Retinal pigment epithelial cell (primary cell): Measurements from ENCODE around the gene AKR1B15.
"Not testable (repeated sequence)": the region's sequence is repeated elsewhere in the genome, so short reads cannot be mapped to it uniquely, and the experiment has no call there.

Experiments used
- DNase-seq: peaks from one replicate; pipeline ENCODE4 v3.0.0-alpha.2; 2010; ENCODE audit warnings: low read depth
- H3K4me3 ChIP-seq: 2 replicates; pipeline ENCODE4 v1.5.1; 2011; ENCODE audit warnings: mild to moderate bottlenecking, low read length, control low read depth, moderate library complexity
- TF ChIP-seq, protein P1 (sequence below): conservative IDR thresholded peaks from 2 replicates; pipeline ENCODE4 v1.5.1; 2011; ENCODE audit warnings: low read depth, low read length, control low read depth, inconsistent platforms

AKR1B15 gene

DNA sequence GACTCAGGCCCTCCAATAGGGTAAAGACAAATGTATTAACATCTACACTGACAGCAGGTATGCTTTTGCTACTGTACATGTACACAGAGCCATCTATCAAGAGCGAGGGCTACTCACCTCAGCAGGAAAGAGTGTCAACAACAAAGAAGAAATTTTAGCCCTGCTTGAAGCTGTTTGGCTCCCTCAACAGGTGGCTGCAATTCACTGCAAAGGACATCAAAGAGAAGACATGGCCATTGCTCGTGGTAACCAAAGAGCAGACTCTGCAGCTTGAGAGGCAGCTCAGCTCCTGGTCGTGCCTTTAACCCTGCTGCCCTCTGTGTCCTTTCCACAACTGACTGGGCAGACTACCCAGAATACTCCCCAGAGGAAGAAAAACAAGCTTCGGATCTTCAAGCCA, 5.1 kb downstream of the AKR1B15 start:
- no peak for DNase-seq
- TF ChIP-seq, protein P1, sequence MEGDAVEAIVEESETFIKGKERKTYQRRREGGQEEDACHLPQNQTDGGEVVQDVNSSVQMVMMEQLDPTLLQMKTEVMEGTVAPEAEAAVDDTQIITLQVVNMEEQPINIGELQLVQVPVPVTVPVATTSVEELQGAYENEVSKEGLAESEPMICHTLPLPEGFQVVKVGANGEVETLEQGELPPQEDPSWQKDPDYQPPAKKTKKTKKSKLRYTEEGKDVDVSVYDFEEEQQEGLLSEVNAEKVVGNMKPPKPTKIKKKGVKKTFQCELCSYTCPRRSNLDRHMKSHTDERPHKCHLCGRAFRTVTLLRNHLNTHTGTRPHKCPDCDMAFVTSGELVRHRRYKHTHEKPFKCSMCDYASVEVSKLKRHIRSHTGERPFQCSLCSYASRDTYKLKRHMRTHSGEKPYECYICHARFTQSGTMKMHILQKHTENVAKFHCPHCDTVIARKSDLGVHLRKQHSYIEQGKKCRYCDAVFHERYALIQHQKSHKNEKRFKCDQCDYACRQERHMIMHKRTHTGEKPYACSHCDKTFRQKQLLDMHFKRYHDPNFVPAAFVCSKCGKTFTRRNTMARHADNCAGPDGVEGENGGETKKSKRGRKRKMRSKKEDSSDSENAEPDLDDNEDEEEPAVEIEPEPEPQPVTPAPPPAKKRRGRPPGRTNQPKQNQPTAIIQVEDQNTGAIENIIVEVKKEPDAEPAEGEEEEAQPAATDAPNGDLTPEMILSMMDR, result peak; percentile 47
- H3K4me3 ChIP-seq, result no peak overlapping the region

- no peak overlapping the region for H3K4me3 ChIP-seq
- no peak for DNase-seq
- TF ChIP-seq, protein P1, result no peak
These were observed 5.6 kb downstream of the AKR1B15 start for GRCh38 chr7:134554417-134554966.

GRCh38 chr7:134557391-134557790, 8.5 kb downstream of the AKR1B15 start:
- no peak for DNase-seq
- TF ChIP-seq, protein P1, result no peak
- no peak overlapping the region for H3K4me3 ChIP-seq

DNA sequence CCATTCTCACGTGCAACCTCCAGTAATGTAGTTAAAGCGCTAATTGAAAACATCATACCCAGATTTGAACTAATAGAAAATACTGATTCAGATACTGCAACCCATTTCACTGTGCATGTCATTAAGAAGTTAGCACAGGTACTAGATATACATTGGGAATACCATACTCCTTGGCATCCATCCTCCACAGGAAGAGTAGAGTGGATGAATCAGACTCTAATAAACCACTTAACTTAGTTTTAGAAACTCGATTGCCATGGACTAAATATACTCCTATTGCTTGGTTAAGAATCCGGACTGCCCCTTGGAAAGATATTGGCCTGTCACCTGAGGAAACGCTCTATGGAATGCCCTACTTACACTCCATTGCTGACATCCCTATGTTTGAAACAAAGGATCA, 9.5 kb downstream of the AKR1B15 start:
- DNase-seq, result no peak
- TF ChIP-seq, protein P1, result no peak

GRCh38 chr7:134561616-134562015, 12.7 kb downstream of the AKR1B15 start:
- not testable (repeated sequence) for DNase-seq, H3K4me3 ChIP-seq

More for the DNA sequence above, 9.5 kb downstream of the AKR1B15 start:
- no peak overlapping the region for H3K4me3 ChIP-seq

GRCh38 chr7:134562136-134562535, 13.2 kb downstream of the AKR1B15 start:
- DNase-seq, result no peak
- TF ChIP-seq, protein P1, result no peak
- H3K4me3 ChIP-seq, result no peak overlapping the region

- not testable (repeated sequence) for H3K4me3 ChIP-seq, DNase-seq
These were observed 14.5 kb downstream of the AKR1B15 start for GRCh38 chr7:134563398-134563749.

GRCh38 chr7:134565643-134566136, 16.8 kb downstream of the AKR1B15 start:
- no peak overlapping the region for H3K4me3 ChIP-seq
- no peak for DNase-seq
- TF ChIP-seq, protein P1, result no peak
